Natural killer cell (primary cell): ENCODE measurements around the gene SHOC2. TPM values are rescaled to one million over a fixed set of nuclear protein-coding genes. Genes with fewer than 3 reads are reported as not detected.
A peak's percentile ranks its signal among the peaks of the same experiment; 100 is the strongest.

ENCODE experiments used
- ATAC-seq, 3 donors: fragments of 150-1000 bp in 2 of 3; fragments of 200-7000 bp in 1 of 3; cut with Tn5 transposase; 1 replicate in 1 of 3; 2 replicates in 2 of 3; pipeline ENCODE4 v1.10.0; 2021; ENCODE audit warnings: mild to moderate bottlenecking in 2 of 3, moderate library complexity in 2 of 3
- DNase-seq, 2 donors: peaks; one replicate each; pipeline versions ENCODE4 v3.0.0 to v3.0.0-alpha.2; 2013 to 2021; ENCODE audit warnings: mixed read lengths in 1 of 2
- H3K27ac ChIP-seq: one replicate; pipeline ENCODE4 v1.5.1; 2013; ENCODE audit warnings: mild to moderate bottlenecking, low read length
- H3K27me3 ChIP-seq: one replicate; pipeline ENCODE4 v1.6.1; 2013; ENCODE audit warnings: low read length; ENCODE audit not compliant: control insufficient read depth, insufficient read depth
- H3K36me3 ChIP-seq: one replicate; pipeline ENCODE4 v1.6.1; 2013; ENCODE audit warnings: low read length; ENCODE audit not compliant: control insufficient read depth, insufficient read depth
- H3K4me1 ChIP-seq: one replicate; pipeline ENCODE4 v1.6.1; 2013; ENCODE audit warnings: low read length; ENCODE audit not compliant: control insufficient read depth, insufficient read depth
- H3K4me3 ChIP-seq: one replicate; pipeline ENCODE4 v1.5.1; 2013; ENCODE audit warnings: low read length
- H3K9me3 ChIP-seq: one replicate; pipeline ENCODE4 v1.6.1; 2013; ENCODE audit warnings: low read length; ENCODE audit not compliant: control insufficient read depth, insufficient read depth
- H3K27ac Mint-ChIP-seq, 2 donors: one replicate each; pipeline ENCODE4 v1.8.0; 2022; ENCODE audit warnings: mild to moderate bottlenecking in 2 of 2, mixed read lengths in 2 of 2, moderate library complexity in 1 of 2
- H3K27me3 Mint-ChIP-seq, 2 donors: one replicate each; pipeline ENCODE4 v1.8.0; 2022; ENCODE audit warnings: low read depth in 2 of 2, mixed read lengths in 2 of 2
- H3K36me3 Mint-ChIP-seq: one replicate; pipeline ENCODE4 v1.8.0; 2022; ENCODE audit warnings: mixed read lengths
- H3K4me1 Mint-ChIP-seq, 2 donors: one replicate each; pipeline ENCODE4 v1.8.0; 2022; ENCODE audit warnings: mixed read lengths in 2 of 2
- H3K4me3 Mint-ChIP-seq: one replicate; pipeline ENCODE4 v1.8.0; 2022; ENCODE audit warnings: mild to moderate bottlenecking, moderate library complexity, mixed read lengths
- H3K9me3 Mint-ChIP-seq, 2 donors: one replicate each; pipeline ENCODE4 v1.8.0; 2022; ENCODE audit warnings: mixed read lengths in 2 of 2
- CTCF ChIP-seq: fragments of 200-600 bp; IDR thresholded peaks from one replicate; pipeline ENCODE4 v1.8.0; 2022; ENCODE audit warnings: antibody characterized with exemption
- WGBS: methylation state at CpG from one replicate; pipeline ENCODE4 v1.1.7; 2013; ENCODE audit warnings: missing lambda C conversion rate; ENCODE audit not compliant: insufficient coverage; 5-methylcytosine and 5-hydroxymethylcytosine counted together
- intact Hi-C: fragments of 100-400 bp; cut with micrococcal nuclease; formaldehyde crosslinking; loops from one replicate; pipeline ENCODE4 v1.14.2; 2022
- total RNA-seq, 4 donors: library from RNA; stranded (reverse); fragments of 120-200 nt in 1 of 4; gene quantifications; one replicate each; pipeline versions ENCODE4 v1.2.3 to v1.2.4, GENCODE V29; 2013 to 2022

SHOC2 gene
- total RNA-seq, 3 donors from 2014 or later (not counting 1 experiment from before 2014, with no cell fraction given): 81.8 to 87.6 (median 85.7) TPM

GRCh38 chr10:110931769-110932381, 12.5 kb downstream of the SHOC2 start:
- Histone ChIP-seq H3K27me3 (no peaks in the 10 kb centered on the region), H3K27ac (no peak overlapping the region), H3K9me3 (no peaks in the 10 kb centered on the region), H3K36me3 (no peaks in the 10 kb centered on the region), H3K4me1 (peaks cover 7% of the 10 kb centered on the region), H3K4me3 (no peak overlapping the region)
- H3K4me3 Mint-ChIP-seq: no peak overlapping the region
- no peaks in the 10 kb centered on the region for H3K27me3 Mint-ChIP-seq
- peaks cover 11 to 17% of the 10 kb centered on the region in 2 donors for H3K4me1 Mint-ChIP-seq
- no peak for ATAC-seq
- no peak overlapping the region for H3K27ac Mint-ChIP-seq
- WGBS: 90% methylated on average over 1 of the region's 1 CpG
- DNase-seq: no peak
- H3K9me3 Mint-ChIP-seq: no peaks in the 10 kb centered on the region
- H3K36me3 Mint-ChIP-seq: no peaks in the 10 kb centered on the region
- no peak for TF ChIP-seq CTCF
- intact Hi-C loops: no loop called here

GRCh38 chr10:110932505-110933180, 13.2 kb downstream of the SHOC2 start:
- Mint-ChIP-seq H3K36me3 (no peaks in the 10 kb centered on the region), H3K9me3 (no peaks in the 10 kb centered on the region), H3K4me1 (peaks cover 17 to 18% of the 10 kb centered on the region in 2 donors), H3K27me3 (no peaks in the 10 kb centered on the region), H3K4me3 (no peak overlapping the region), H3K27ac (no peak overlapping the region)
- no peak for ATAC-seq
- H3K4me1 ChIP-seq: peaks cover 7% of the 10 kb centered on the region
- no peaks in the 10 kb centered on the region for H3K36me3 ChIP-seq
- no peak for DNase-seq
- intact Hi-C loops: no loop called here
- H3K9me3 ChIP-seq: no peaks in the 10 kb centered on the region
- H3K27ac ChIP-seq: no peak overlapping the region
- WGBS: no CpG with 5 or more reads among the region's 1 CpG
- no peaks in the 10 kb centered on the region for H3K27me3 ChIP-seq
- no peak for TF ChIP-seq CTCF
- H3K4me3 ChIP-seq: no peak overlapping the region

- WGBS: 98% methylated on average over 18 of the region's 18 CpGs
- Mint-ChIP-seq H3K4me3 (no peak overlapping the region), H3K27ac (peak overlapping the region in 1 of 2 donors; percentile 58), H3K4me1 (peaks cover 26 to 29% of the 10 kb centered on the region in 2 donors), H3K36me3 (no peaks in the 10 kb centered on the region), H3K9me3 (no peaks in the 10 kb centered on the region), H3K27me3 (no peaks in the 10 kb centered on the region)
- no peaks in the 10 kb centered on the region for H3K36me3 ChIP-seq
- H3K4me1 ChIP-seq: peaks cover 2% of the 10 kb centered on the region
- DNase-seq (no peak), ATAC-seq (no peak)
- intact Hi-C loops: no loop called here
- no peak overlapping the region for H3K4me3 ChIP-seq
- H3K27me3 ChIP-seq: no peaks in the 10 kb centered on the region
- no peak overlapping the region for H3K27ac ChIP-seq
- no peaks in the 10 kb centered on the region for H3K9me3 ChIP-seq
- TF ChIP-seq CTCF: no peak
Measured at GRCh38 chr10:110936757-110937156, 17.4 kb downstream of the SHOC2 start.
